ENCODE measurements around the gene UBR2.

The UBR2 gene

DNA sequence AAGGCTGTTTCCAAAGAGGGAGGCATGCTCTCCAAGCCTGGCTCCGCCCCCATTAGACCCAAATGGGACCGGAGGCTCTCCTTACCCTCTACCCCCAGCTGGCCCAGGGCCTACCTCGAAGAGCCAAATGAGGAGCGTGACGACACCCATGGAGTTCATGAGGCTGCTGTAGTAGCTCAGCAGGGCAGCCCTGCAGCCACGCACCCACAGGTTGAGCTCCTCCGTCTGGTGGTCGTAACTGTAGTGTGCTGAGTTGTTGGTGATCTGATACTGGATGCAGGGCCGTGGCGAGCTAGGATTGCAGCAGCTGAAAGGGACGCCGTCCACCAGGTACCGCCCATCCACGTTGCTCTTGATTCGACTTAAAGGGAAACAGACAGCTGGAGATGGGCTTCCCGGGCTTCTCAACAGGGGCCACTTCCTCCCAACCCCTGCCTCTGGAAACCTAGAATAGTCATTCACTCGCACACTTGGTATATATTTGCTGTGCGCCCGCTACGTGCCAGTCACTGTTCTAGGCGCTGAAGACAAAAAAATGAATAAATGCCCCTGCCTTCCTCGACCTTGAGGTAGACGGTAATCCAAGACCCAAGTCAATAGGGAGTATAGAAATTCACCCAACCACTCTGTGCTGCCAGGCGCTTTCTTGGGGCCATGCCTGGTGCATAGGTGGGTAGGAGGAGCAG is 140.6 kb downstream of the UBR2 start:
- Mint-ChIP-seq H3K36me3 (ENCODE audit: low read depth) (no peaks in the 10 kb centered on the region), H3K4me1 (ENCODE audit: low read depth) (no peaks in the 10 kb centered on the region), H3K27ac (no peak overlapping the region), H3K4me3 (no peak overlapping the region), H3K27me3 (ENCODE audit: low read depth) (no peaks in the 10 kb centered on the region), H3K9me3 (no peaks in the 10 kb centered on the region)

- Mint-ChIP-seq H3K9me3 (no peaks in the 10 kb centered on the region), H3K27ac (no peak overlapping the region), H3K27me3 (ENCODE audit: low read depth) (no peaks in the 10 kb centered on the region), H3K36me3 (ENCODE audit: low read depth) (no peaks in the 10 kb centered on the region), H3K4me1 (ENCODE audit: low read depth) (no peaks in the 10 kb centered on the region), H3K4me3 (no peak overlapping the region)
Measured at GRCh38 chr6:42704937-42705374, 141.1 kb downstream of the UBR2 start.

- no peaks in the 10 kb centered on the region for H3K4me1 Mint-ChIP-seq (ENCODE audit: low read depth)
- H3K36me3 Mint-ChIP-seq (ENCODE audit: low read depth): peaks cover 3% of the 10 kb centered on the region
- H3K9me3 Mint-ChIP-seq: peaks cover 10% of the 10 kb centered on the region
- H3K4me3 Mint-ChIP-seq: no peak overlapping the region
- no peaks in the 10 kb centered on the region for H3K27me3 Mint-ChIP-seq (ENCODE audit: low read depth)
- H3K27ac Mint-ChIP-seq: no peak overlapping the region
Measured at GRCh38 chr6:42707595-42707994, 143.8 kb downstream of the UBR2 start.

DNA sequence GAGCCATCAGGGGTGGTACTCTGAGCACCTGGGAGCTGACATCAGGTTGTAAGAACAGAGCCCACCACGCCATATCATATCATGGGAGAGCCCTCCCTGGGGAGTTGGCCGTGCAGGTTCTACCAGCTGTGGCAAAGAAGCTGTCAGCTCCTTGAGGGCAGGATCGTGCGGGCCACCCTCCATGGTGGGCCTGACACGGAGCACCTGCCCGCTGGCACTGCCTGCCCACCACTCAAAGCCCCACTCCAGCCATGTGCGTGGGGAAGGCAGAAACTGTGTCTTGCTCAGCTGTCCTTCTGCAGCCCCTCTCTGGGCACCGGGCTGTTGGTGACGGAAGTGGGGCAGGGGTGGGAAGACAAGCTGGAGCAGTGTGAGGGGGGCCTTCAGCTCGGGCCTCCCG is 144.3 kb downstream of the UBR2 start:
- H3K9me3 Mint-ChIP-seq: peaks cover 10% of the 10 kb centered on the region
- no peaks in the 10 kb centered on the region for H3K4me1 Mint-ChIP-seq (ENCODE audit: low read depth)
- H3K27me3 Mint-ChIP-seq (ENCODE audit: low read depth): no peaks in the 10 kb centered on the region
- no peak overlapping the region for H3K27ac Mint-ChIP-seq
- peaks cover 3% of the 10 kb centered on the region for H3K36me3 Mint-ChIP-seq (ENCODE audit: low read depth)
- no peak overlapping the region for H3K4me3 Mint-ChIP-seq

- peaks cover 10% of the 10 kb centered on the region for H3K9me3 Mint-ChIP-seq
- no peak overlapping the region for H3K27ac Mint-ChIP-seq
- H3K36me3 Mint-ChIP-seq (ENCODE audit: low read depth): peaks cover 3% of the 10 kb centered on the region
- H3K4me3 Mint-ChIP-seq: no peak overlapping the region
- no peaks in the 10 kb centered on the region for H3K27me3 Mint-ChIP-seq (ENCODE audit: low read depth)
- no peaks in the 10 kb centered on the region for H3K4me1 Mint-ChIP-seq (ENCODE audit: low read depth)
Measured at GRCh38 chr6:42709871-42710270, 146.0 kb downstream of the UBR2 start.

GRCh38 chr6:42710316-42710715 is 146.5 kb downstream of the UBR2 start:
- Mint-ChIP-seq H3K9me3 (peaks cover 10% of the 10 kb centered on the region), H3K4me3 (no peak overlapping the region), H3K27ac (no peak overlapping the region), H3K4me1 (ENCODE audit: low read depth) (no peaks in the 10 kb centered on the region), H3K36me3 (ENCODE audit: low read depth) (peaks cover 3% of the 10 kb centered on the region), H3K27me3 (ENCODE audit: low read depth) (no peaks in the 10 kb centered on the region)

DNA sequence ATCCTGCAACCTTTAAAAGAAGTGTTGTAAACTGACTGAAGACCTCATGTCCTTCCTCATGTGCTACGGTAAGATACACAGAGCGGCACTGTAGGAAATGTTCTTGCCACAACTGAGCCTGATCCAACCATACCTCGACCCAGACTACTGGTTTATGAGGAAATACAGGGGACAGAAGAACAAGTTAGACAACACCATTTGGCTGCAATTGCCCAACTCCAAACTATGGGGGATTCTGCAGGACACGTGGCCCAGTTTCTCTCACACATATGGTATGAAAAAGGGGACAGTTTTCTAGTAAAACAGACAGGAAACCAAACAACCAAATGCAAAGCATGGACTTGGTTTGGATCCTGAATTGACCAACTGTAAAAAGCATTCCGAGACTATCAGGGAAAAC is 148.1 kb downstream of the UBR2 start:
- Mint-ChIP-seq H3K27ac (no peak overlapping the region), H3K36me3 (ENCODE audit: low read depth) (peaks cover 3% of the 10 kb centered on the region), H3K4me1 (ENCODE audit: low read depth) (no peaks in the 10 kb centered on the region), H3K9me3 (peaks cover 10% of the 10 kb centered on the region), H3K4me3 (no peak overlapping the region), H3K27me3 (ENCODE audit: low read depth) (no peaks in the 10 kb centered on the region)

DNA sequence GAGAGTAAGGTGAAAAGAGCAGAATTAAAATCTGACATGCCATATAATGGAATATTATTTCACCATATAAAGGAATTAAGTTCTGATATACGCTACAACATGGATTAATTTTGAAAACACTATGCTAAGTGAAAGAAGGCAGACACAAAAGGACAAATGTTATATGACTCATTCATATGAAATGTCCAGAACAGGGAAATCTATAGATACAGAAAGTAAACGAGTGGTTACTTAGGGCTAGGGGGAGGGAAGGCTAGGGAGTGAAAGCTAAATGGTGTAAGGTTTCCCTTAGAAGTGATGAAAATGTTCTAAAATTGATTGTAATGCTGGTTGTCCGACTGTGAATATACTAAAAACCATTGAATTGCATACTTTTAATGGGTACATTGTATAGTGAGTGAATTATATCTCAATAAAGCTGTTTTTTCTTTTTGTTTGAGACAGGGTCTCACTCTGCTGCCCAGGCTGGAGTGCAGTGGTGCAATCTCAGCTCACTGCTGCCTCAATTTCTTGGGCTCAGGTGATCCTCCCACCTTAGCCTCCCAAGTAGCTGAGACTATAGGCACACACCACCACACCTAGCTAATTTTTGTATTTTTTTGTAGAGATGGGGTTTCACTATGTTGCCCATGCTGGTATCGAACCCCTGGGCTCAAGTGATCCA is 150.4 kb downstream of the UBR2 start:
- Mint-ChIP-seq H3K27ac (no peak overlapping the region), H3K4me3 (no peak overlapping the region), H3K9me3 (peaks cover 10% of the 10 kb centered on the region), H3K27me3 (ENCODE audit: low read depth) (no peaks in the 10 kb centered on the region), H3K36me3 (ENCODE audit: low read depth) (peaks cover 3% of the 10 kb centered on the region), H3K4me1 (ENCODE audit: low read depth) (no peaks in the 10 kb centered on the region)

DNA sequence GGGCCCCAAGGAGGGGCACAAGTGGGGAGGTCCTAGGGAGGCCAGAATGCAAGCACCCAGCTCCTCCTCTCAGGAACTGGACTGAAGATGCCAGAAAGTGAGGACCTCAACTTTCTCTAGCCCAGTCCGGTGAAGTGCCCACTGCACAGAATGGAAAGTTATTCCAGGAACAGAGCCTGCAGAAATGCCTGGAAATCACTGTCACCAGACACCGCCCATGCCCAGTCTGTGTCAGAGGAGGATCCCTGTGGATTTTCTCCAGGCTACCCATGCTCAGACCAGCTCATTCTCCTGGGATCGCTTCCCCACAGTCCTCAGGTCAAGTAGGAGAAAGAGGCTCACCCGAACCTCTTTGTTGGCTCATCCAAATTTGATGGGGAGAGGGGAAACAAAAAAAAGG is 152.0 kb downstream of the UBR2 start:
- Mint-ChIP-seq H3K4me1 (ENCODE audit: low read depth) (no peaks in the 10 kb centered on the region), H3K27me3 (ENCODE audit: low read depth) (no peaks in the 10 kb centered on the region), H3K4me3 (no peak overlapping the region), H3K27ac (no peak overlapping the region), H3K36me3 (ENCODE audit: low read depth) (peaks cover 3% of the 10 kb centered on the region), H3K9me3 (peaks cover 10% of the 10 kb centered on the region)

DNA sequence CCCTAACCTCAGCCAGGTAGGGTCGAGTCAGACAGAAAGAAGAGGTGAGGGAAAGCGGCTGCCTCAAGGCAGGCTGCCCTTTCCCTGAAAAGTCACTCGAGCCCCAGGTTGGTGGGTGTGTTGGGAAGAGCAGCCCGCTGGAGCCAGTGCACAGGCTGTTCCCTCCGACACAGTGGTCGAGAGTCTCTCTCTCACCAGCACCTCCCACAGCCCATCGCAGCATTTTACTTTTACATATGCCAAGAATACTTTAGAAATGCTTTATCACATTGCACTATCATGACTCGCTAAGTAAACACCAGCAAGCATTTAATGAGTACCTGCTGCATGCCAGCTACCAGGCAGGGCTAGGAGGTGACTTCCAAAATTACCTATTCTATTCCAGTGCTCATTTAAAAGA is 156.9 kb downstream of the UBR2 start:
- H3K27me3 Mint-ChIP-seq (ENCODE audit: low read depth): no peaks in the 10 kb centered on the region
- no peaks in the 10 kb centered on the region for H3K36me3 Mint-ChIP-seq (ENCODE audit: low read depth)
- no peak overlapping the region for H3K4me3 Mint-ChIP-seq
- H3K9me3 Mint-ChIP-seq: no peaks in the 10 kb centered on the region
- H3K27ac Mint-ChIP-seq: no peak overlapping the region
- no peaks in the 10 kb centered on the region for H3K4me1 Mint-ChIP-seq (ENCODE audit: low read depth)

GRCh38 chr6:42722497-42722896 is 158.7 kb downstream of the UBR2 start, which contains the start of gene PRPH2:
Gene PRPH2 (minus strand): TSS chr6:42722597. CDS start chr6:42722334, 263 bp downstream.
- Mint-ChIP-seq H3K27me3 (ENCODE audit: low read depth) (no peaks in the 10 kb centered on the region), H3K9me3 (no peaks in the 10 kb centered on the region), H3K4me1 (ENCODE audit: low read depth) (peaks cover 11% of the 10 kb centered on the region), H3K27ac (no peak within 1 kb of the TSS), H3K4me3 (no peak within 1 kb of the TSS), H3K36me3 (ENCODE audit: low read depth) (no peaks in the 10 kb centered on the region)

DNA sequence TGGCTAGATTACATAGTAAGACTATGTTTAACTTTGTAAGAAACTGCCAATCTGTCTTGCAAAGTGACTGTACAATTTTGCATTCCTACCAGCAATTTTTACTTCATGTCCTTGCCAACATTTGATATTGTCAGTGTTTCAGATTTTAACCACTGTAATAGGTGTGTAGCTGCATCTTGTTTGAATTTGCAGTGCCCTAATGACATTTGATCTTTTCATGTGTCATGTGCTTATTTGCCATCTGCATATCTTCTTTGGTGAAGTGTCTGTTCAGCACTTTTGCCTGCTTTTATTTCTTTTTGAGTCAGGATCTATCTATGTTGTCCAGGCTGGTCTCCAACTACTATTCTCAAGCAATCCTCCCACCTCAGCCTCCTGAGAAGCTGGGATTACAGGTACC is 161.0 kb downstream of the UBR2 start:
- Mint-ChIP-seq H3K27me3 (ENCODE audit: low read depth) (no peaks in the 10 kb centered on the region), H3K27ac (no peak overlapping the region), H3K4me1 (ENCODE audit: low read depth) (peaks cover 12% of the 10 kb centered on the region), H3K4me3 (no peak overlapping the region), H3K9me3 (no peaks in the 10 kb centered on the region), H3K36me3 (ENCODE audit: low read depth) (no peaks in the 10 kb centered on the region)

GRCh38 chr6:42726026-42726425 is 162.2 kb downstream of the UBR2 start:
- peak overlapping the region; percentile 78 for H3K4me3 Mint-ChIP-seq
- H3K9me3 Mint-ChIP-seq: no peaks in the 10 kb centered on the region
- H3K4me1 Mint-ChIP-seq (ENCODE audit: low read depth): peaks cover 12% of the 10 kb centered on the region
- no peaks in the 10 kb centered on the region for H3K36me3 Mint-ChIP-seq (ENCODE audit: low read depth)
- no peaks in the 10 kb centered on the region for H3K27me3 Mint-ChIP-seq (ENCODE audit: low read depth)
- peak overlapping the region; percentile 96 for H3K27ac Mint-ChIP-seq

DNA sequence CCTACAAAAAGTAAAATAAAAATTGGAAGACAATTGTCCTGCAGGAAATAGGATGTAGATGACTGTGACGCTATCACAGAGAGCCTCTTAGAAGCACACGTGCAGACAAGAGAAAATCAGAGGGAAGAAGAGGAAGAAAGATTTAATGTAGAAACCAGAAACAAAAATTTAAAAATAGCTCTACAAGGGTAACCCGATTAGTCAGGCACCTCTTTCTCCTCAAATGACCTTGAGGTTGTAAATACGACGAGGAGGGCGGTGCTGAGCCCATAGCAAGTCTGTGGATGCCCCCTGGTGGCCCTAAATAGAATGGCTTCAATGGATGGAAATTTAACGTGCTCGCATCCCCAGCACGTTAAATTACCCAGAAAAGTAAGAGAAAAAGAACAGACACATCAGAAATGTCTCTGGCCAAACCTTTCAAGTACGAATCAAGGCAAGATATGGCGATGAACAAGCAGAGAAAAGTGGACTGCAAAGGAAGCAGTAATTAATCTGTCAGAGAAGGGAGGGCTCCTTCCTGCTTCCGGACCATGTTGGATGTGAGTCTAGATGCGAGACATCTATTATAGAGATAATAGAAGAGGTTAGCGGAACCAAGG is 162.8 kb downstream of the UBR2 start:
- peak overlapping the region; percentile 96 for H3K27ac Mint-ChIP-seq
- no peaks in the 10 kb centered on the region for H3K36me3 Mint-ChIP-seq (ENCODE audit: low read depth)
- H3K4me1 Mint-ChIP-seq (ENCODE audit: low read depth): peaks cover 12% of the 10 kb centered on the region
- no peaks in the 10 kb centered on the region for H3K9me3 Mint-ChIP-seq
- H3K4me3 Mint-ChIP-seq: peak overlapping the region; percentile 78
- no peaks in the 10 kb centered on the region for H3K27me3 Mint-ChIP-seq (ENCODE audit: low read depth)

DNA sequence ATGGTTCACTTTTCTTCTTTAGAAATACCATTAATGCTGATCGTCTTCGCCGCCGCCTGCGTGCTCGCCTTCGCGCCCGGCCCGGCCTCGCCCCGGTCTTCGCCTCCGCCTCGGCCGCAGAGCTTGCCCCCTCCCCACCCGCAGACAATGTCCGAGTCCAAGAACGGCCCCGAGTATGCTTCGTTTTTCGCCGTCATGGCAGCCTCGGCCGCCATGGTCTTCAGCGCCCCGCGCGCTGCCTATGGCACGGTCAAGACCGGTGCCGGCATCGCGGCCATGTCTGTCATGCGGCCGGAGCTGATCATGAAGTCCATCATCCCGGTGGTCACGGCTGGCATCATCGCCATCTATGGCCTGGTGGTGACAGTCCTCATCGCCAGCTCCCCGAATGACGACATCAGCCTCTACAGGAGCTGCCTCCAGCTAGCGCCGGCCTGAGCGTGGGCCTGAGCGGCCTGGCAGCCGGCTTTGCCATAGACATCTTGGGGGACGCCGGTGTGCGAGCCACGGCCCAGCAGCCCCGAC is 163.3 kb downstream of the UBR2 start:
- H3K4me3 Mint-ChIP-seq: peak overlapping the region; percentile 78
- peaks cover 12% of the 10 kb centered on the region for H3K4me1 Mint-ChIP-seq (ENCODE audit: low read depth)
- no peaks in the 10 kb centered on the region for H3K27me3 Mint-ChIP-seq (ENCODE audit: low read depth)
- peak overlapping the region; percentile 96 for H3K27ac Mint-ChIP-seq
- no peaks in the 10 kb centered on the region for H3K36me3 Mint-ChIP-seq (ENCODE audit: low read depth)
- no peaks in the 10 kb centered on the region for H3K9me3 Mint-ChIP-seq
